Stimulated activated CD8-positive, alpha-beta memory T cell treated with anti-CD3 and anti-CD28 coated beads, Interleukin-15, amount 100 ng/mL, for 24 hours (primary cell): Measurements from ENCODE around the gene KRT4.

Experiments used
- DNase-seq: peaks from one replicate; pipeline ENCODE4 v3.0.0-alpha.2; 2020; ENCODE audit warnings: low read depth

Gene KRT4

GRCh38 chr12:52821826-52822660 is 8.1 kb upstream of the KRT4 start:
- no peak for DNase-seq

- DNase-seq, result no peak
These were observed 7.3 kb upstream of the KRT4 start for GRCh38 chr12:52821071-52821730.

GRCh38 chr12:52820521-52820920 is 6.6 kb upstream of the KRT4 start:
- DNase-seq, result no peak

GRCh38 chr12:52819731-52820510 is 6.0 kb upstream of the KRT4 start:
- no peak for DNase-seq

- DNase-seq, result no peak
These were observed 5.0 kb upstream of the KRT4 start for GRCh38 chr12:52818887-52819420.

- DNase-seq, result no peak
These were observed 4.5 kb upstream of the KRT4 start for GRCh38 chr12:52818388-52818787.

GRCh38 chr12:52817699-52818238 is 3.9 kb upstream of the KRT4 start:
- no peak for DNase-seq

GRCh38 chr12:52817003-52817698 is 3.2 kb upstream of the KRT4 start:
- no peak for DNase-seq

- DNase-seq, result no peak
These were observed 2.0 kb upstream of the KRT4 start for GRCh38 chr12:52815676-52816588.

GRCh38 chr12:52815161-52815560 is 1.2 kb upstream of the KRT4 start:
- DNase-seq, result no peak

GRCh38 chr12:52814710-52815155 is 817 bp upstream of the KRT4 start:
- no peak for DNase-seq

GRCh38 chr12:52813203-52813819 is 605 bp downstream of the KRT4 start:
- no peak for DNase-seq

- no peak for DNase-seq
These were observed 1.2 kb downstream of the KRT4 start for GRCh38 chr12:52812749-52813148.

- DNase-seq, result no peak
These were observed 1.9 kb downstream of the KRT4 start for GRCh38 chr12:52812073-52812400.

- DNase-seq, result no peak
These were observed 2.5 kb downstream of the KRT4 start for GRCh38 chr12:52811191-52812072.

- no peak for DNase-seq
These were observed 3.4 kb downstream of the KRT4 start for GRCh38 chr12:52810554-52810953.

- no peak for DNase-seq
These were observed 4.8 kb downstream of the KRT4 start for GRCh38 chr12:52809166-52809565.

- no peak for DNase-seq
These were observed 5.2 kb downstream of the KRT4 start for GRCh38 chr12:52808573-52809160.
